Ovary (tissue), 3 donors: ENCODE data around the gene PARP16.

Experiments
- POLR2A ChIP-seq: fragments of 450-650 bp; IDR thresholded peaks from one replicate; pipeline ENCODE4 v1.6.1; 2017; ENCODE audit warnings: antibody characterized with exemption, mild to moderate bottlenecking, moderate library complexity
- TF ChIP-seq, protein P1 (sequence below), 3 donors: fragments of 450-650 bp in 2 of 3; fragments of 200-600 bp in 1 of 3; IDR thresholded peaks; one replicate each; pipeline versions ENCODE4 v1.5.1 to v1.8.0; 2016 to 2022; ENCODE audit warnings: antibody characterized with exemption in 3 of 3, mild to moderate bottlenecking in 1 of 3
- donor health status: DM: no; HTN: no; CAD: no.

DNA sequence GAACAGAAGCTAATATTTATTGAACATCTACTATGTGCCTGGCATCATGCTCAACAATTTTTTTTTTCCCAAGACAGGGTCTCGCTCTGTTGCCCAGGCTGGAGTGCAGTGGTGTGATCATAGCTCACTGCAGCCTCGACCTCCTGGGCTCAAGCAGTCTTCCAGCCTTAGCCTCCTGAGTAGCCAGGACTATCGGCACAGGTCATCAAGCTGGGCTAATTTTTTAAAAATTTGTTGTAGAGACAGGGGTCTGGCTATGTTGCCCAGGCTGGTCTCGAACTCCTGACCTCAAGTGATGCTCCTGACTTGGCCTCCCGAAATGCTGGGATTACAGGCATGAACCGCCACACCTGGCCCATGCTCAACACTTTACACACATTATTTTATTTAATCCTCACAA is 39.7 kb downstream of the PARP16 start:
- TF ChIP-seq, protein P1, sequence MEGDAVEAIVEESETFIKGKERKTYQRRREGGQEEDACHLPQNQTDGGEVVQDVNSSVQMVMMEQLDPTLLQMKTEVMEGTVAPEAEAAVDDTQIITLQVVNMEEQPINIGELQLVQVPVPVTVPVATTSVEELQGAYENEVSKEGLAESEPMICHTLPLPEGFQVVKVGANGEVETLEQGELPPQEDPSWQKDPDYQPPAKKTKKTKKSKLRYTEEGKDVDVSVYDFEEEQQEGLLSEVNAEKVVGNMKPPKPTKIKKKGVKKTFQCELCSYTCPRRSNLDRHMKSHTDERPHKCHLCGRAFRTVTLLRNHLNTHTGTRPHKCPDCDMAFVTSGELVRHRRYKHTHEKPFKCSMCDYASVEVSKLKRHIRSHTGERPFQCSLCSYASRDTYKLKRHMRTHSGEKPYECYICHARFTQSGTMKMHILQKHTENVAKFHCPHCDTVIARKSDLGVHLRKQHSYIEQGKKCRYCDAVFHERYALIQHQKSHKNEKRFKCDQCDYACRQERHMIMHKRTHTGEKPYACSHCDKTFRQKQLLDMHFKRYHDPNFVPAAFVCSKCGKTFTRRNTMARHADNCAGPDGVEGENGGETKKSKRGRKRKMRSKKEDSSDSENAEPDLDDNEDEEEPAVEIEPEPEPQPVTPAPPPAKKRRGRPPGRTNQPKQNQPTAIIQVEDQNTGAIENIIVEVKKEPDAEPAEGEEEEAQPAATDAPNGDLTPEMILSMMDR (IDR thresholded peaks at IDR 0.05), result no peak
- TF ChIP-seq POLR2A, result no peak
